ENCODE measurements around the gene ISG20L2.

DNA sequence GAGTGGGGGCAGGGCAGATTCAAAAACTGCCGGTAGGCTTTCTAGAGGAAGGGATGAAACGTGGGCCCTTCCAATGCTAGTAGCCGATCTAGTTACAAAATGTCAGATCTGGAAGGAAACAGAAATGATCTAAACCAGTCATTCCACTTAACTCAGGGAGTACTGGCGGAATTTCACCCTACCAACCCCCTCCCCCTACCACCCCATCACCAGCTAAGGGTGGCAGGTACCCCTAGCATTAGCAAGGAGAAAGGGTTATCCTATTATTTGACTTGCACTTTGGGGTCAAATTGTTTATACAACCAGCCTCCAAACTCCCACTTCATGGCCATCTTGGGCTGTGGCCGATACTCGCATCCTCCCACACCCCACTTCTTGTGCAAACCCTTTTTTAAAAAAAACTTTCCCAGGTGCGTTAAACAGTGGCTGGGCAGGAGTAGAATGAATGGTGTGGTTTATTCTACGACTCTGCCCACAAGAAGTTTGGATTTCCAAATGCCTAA lies 13.0 kb upstream of the ISG20L2 start:
- no peak for TF ChIP-seq POLR2A (IDR thresholded peaks at IDR 0.05)
- TF ChIP-seq, protein P1, sequence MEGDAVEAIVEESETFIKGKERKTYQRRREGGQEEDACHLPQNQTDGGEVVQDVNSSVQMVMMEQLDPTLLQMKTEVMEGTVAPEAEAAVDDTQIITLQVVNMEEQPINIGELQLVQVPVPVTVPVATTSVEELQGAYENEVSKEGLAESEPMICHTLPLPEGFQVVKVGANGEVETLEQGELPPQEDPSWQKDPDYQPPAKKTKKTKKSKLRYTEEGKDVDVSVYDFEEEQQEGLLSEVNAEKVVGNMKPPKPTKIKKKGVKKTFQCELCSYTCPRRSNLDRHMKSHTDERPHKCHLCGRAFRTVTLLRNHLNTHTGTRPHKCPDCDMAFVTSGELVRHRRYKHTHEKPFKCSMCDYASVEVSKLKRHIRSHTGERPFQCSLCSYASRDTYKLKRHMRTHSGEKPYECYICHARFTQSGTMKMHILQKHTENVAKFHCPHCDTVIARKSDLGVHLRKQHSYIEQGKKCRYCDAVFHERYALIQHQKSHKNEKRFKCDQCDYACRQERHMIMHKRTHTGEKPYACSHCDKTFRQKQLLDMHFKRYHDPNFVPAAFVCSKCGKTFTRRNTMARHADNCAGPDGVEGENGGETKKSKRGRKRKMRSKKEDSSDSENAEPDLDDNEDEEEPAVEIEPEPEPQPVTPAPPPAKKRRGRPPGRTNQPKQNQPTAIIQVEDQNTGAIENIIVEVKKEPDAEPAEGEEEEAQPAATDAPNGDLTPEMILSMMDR (IDR thresholded peaks at IDR 0.05): no peak
